PFSK-1 (cell line): ENCODE results near the gene ACVR1.

Experiments
- FOXP2 ChIP-seq: optimal IDR thresholded peaks from 2 replicates; pipeline ENCODE3; 2011; ENCODE audit warnings: borderline replicate concordance, control low read depth, inconsistent platforms; ENCODE audit not compliant: insufficient read depth; ENCODE audit errors: extremely low read length, extremely low read depth
- POLR2AphosphoS5 ChIP-seq: IDR thresholded peaks from 2 replicates; pipeline ENCODE4 v1.6.1; 2012; ENCODE audit warnings: low read depth, mild to moderate bottlenecking, control low read depth, low read length, moderate library complexity
- REST ChIP-seq, 2 experiments: IDR thresholded peaks; 2 replicates each; pipeline versions ENCODE4 v1.6.1 to v1.8.0; 2011 to 2012; ENCODE audit warnings: low read depth in 2 of 2, low read length in 2 of 2, control low read depth in 1 of 2, inconsistent platforms in 1 of 2, mild to moderate bottlenecking in 1 of 2, moderate library complexity in 1 of 2; ENCODE audit not compliant: insufficient read depth in 1 of 2
- SIN3A ChIP-seq: IDR thresholded peaks from 2 replicates; pipeline ENCODE4 v1.6.1; 2012; ENCODE audit warnings: mild to moderate bottlenecking, low read length, moderate library complexity, borderline replicate concordance; ENCODE audit not compliant: insufficient read depth
- TAF1 ChIP-seq: IDR thresholded peaks from 2 replicates; pipeline ENCODE4 v1.6.1; 2012; ENCODE audit warnings: low read length, control low read depth, borderline replicate concordance; ENCODE audit not compliant: insufficient read depth

The ACVR1 gene

DNA sequence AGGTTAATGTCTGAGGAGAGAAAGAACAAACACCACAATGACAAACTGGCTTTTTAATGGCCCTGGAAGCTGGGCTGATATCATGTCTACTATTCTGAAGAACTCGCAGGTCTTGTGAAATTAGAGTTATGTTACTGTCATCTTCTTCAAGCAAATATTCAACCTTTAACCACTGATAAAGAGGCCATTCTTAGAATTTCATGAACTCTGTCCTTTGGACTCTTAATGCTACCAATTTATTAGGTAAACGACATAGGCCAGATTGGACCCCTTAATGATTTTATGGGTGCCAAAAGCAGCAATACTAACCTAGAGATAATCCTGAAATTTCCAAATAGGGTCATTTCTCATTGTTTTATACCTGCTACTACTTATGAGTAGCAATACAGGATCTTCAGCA, 138.5 kb downstream of the ACVR1 start:
- TF ChIP-seq TAF1 (no peak), FOXP2 (no peak), REST (IDR thresholded peaks at IDR 0.05; ENCODE audit: insufficient read depth in 1 of 2, low read depth in 2 of 2, low read length in 2 of 2) (no peak), POLR2AphosphoS5 (no peak), SIN3A (no peak)

DNA sequence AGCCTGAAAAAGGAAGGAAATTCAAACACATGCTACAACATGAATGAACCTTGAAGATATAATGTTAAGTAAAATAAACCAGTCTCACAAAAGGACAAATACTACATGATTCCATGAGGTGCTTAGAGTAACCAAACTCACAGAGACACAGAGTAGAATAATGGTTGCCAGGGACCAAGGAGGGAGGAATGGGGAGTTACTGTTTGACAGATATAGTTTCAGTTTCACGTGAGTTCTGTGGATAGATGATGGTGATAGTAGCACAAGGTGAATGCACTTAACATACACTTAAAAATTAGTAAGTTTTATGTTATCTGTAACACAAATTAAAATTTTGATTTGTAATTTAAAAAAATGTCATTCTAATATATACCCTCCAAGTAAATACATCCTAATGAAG, 140.6 kb downstream of the ACVR1 start:
- TF ChIP-seq REST (IDR thresholded peaks at IDR 0.05; ENCODE audit: insufficient read depth in 1 of 2, low read depth in 2 of 2, low read length in 2 of 2) (no peak), TAF1 (no peak), SIN3A (no peak), FOXP2 (no peak), POLR2AphosphoS5 (no peak)

DNA sequence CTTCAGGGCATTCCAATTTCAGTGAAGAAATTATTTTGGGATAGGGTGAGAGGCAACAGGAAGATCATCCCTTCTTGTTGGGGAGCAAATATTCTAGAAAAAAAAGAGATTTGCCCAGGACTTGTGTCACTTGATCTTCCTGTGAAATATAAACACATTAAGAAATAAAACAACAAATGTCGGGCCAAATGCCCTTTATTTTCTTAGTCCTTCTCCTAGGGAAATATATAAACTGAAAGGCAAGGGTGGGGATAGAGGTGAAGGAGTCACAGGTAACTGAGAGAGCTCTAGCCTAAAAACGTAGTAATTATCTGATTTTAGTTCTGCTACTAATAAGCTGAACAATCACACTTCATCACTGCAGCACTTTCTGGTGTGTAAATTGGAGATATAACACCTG, 142.9 kb downstream of the ACVR1 start:
- TF ChIP-seq REST (IDR thresholded peaks at IDR 0.05; ENCODE audit: insufficient read depth in 1 of 2, low read depth in 2 of 2, low read length in 2 of 2) = no peak
- TF ChIP-seq FOXP2 = no peak
- no peak for TF ChIP-seq POLR2AphosphoS5
- no peak for TF ChIP-seq TAF1
- TF ChIP-seq SIN3A = no peak

DNA sequence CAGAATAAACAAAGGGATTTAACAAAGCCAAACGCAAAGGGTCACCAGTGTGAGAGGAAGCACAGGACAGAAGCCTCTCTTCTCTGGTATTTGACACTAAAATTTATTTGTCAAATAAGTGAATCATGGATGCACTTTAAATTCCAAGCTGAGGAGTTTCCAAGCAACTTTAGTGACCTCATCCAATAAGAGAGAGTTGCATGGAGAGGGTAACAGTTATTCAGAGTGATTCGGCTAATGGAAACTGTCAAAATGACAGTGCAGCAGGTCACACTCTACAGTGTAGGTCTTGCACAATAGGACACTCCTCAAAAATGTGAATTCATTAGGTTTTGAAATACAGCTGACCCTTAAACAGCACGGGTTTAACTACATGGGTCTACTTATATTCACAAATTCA, 143.5 kb downstream of the ACVR1 start:
- TF ChIP-seq REST (IDR thresholded peaks at IDR 0.05; ENCODE audit: insufficient read depth in 1 of 2, low read depth in 2 of 2, low read length in 2 of 2) (no peak), TAF1 (no peak), FOXP2 (no peak), POLR2AphosphoS5 (no peak), SIN3A (no peak)

DNA sequence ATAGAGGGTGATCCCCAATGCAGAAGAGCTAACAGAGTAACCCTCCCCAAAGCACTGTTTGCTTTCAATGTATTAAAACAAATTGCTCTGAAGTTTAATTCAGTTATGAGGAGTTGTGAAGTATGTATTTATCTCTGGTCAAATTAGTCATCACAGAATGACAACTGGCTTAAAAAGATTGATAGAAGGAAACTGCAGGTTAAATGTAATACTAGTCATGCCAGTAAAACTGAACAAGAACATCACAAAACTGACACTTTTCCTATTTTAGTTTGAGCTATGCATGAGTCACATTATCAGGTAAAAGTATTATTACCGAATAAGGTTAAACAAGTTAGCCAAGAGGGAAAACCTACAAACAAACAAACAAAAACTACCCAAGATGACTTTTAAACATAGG, 148.4 kb downstream of the ACVR1 start:
- no peak for TF ChIP-seq TAF1
- no peak for TF ChIP-seq SIN3A
- TF ChIP-seq REST (IDR thresholded peaks at IDR 0.05; ENCODE audit: insufficient read depth in 1 of 2, low read depth in 2 of 2, low read length in 2 of 2) = no peak
- no peak for TF ChIP-seq POLR2AphosphoS5
- no peak for TF ChIP-seq FOXP2
